ENCODE measurements around the gene POM121L2. TPM values are rescaled to one million over a fixed set of nuclear protein-coding genes. Genes with fewer than 3 reads are reported as not detected.

The POM121L2 gene
- not detected in 2 replicates for total RNA-seq (2014; rRNA removed; shearing (Covaris generic); ENCODE audit: low replicate concordance)

GRCh38 chr6:27312146-27312949, at the start of gene POM121L2:
POM121L2 (minus strand) TSS chr6:27312273; CDS start chr6:27312170, 103 bp downstream.
- peak; percentile 84 for DNase-seq (ENCODE audit: low read depth)
- in situ Hi-C loops (cut with HindIII; ENCODE audit: low pct_unique_long_range_greater_than_20kb, low sequenced_read_pairs), result no loop called here

- in situ Hi-C loops (cut with HindIII; ENCODE audit: low pct_unique_long_range_greater_than_20kb, low sequenced_read_pairs), result no loop called here
- no peak for DNase-seq (ENCODE audit: low read depth)
These were observed 47.2 kb upstream of the POM121L2 start for GRCh38 chr6:27359231-27359630.

DNA sequence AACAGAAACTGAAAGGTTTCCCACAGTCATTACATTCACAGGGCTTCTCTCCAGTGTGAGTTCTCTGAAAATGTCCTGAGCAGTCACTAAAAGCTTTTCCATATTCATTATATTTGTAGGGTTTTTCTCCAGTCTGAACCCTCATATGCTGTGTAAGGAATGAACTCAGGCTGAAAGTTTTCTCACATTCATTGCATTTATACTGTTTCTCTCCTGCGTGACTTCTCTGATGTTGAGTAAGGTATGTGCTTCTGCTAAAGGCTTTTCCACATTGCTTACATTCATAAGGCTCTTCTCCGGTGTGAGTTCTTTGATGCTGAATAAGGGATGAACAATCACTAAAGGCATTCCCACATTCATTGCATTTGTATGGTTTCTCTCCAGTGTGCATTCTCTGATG, 46.7 kb upstream of the POM121L2 start:
- no peak for DNase-seq (ENCODE audit: low read depth)
- in situ Hi-C loops (cut with HindIII; ENCODE audit: low pct_unique_long_range_greater_than_20kb, low sequenced_read_pairs), result no loop called here

- in situ Hi-C loops (cut with HindIII; ENCODE audit: low pct_unique_long_range_greater_than_20kb, low sequenced_read_pairs), result no loop called here
- DNase-seq (ENCODE audit: low read depth), result no peak
These were observed 40.8 kb upstream of the POM121L2 start for GRCh38 chr6:27352850-27353249.

DNA sequence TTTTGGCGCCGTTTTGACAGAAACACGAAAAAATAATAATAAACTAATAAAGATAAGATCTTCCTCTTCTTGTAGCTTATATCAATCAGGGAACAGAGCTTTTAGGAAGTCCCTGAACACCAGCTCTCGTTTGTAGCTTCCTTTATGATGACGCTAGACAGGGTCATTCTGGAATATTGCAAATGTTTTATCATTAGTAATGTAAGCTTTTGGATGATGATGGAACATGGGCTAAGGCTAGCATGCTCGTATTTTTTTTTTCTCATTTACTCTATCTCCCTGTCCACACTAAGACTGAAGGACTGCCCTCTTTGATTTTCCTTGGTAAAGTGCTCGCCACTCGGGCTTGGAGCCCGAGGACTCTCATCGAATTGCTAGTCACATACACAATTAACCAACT, 22.1 kb upstream of the POM121L2 start:
- in situ Hi-C loops (cut with HindIII; ENCODE audit: low pct_unique_long_range_greater_than_20kb, low sequenced_read_pairs), result no loop called here
- no peak for DNase-seq (ENCODE audit: low read depth)

- in situ Hi-C loops (cut with HindIII; ENCODE audit: low pct_unique_long_range_greater_than_20kb, low sequenced_read_pairs), result no loop called here
These were observed 21.6 kb upstream of the POM121L2 start for GRCh38 chr6:27333642-27334040.

DNA sequence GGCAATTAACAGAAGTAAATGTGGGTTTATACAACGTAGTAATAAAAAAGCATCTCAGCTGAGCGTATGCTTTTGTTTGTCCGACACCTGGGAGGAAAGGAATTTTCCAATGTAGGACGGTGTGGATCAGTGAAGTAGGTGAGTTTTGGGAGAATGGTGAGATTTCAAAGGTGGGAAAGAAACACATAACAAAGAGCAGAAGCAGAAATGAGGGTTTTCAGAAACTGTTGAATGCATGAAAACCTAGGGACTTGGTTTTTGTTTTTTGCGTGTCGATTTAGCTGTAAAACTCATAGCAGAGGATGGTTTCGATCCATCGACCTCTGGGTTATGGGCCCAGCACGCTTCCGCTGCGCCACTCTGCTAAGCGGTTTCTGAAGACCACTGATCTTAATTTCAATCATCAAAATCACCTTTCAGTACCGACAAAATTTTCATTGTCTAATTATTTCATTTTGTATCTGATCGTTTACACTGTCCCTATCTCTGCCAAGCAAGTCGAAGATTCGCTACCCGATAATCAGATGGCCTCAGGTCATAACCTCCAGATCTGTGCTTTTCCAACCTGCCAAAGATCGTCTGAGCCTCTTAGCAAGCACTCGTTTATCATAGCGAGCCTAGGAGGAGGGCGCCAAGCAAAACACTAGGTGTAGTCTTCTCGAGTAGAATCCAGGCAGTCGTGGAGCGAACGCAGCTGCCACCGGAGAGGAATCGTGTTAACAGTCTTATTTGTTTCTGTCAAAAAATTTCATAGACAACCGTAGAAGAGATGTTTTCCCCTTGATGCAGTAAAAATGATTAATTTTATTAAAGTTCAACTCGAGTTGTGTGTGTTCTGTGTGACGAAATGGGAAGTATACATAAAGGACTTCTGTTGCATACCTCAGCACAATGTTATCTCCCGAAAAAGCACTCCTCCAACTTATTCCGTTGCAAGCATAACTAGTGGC, 20.9 kb upstream of the POM121L2 start:
- in situ Hi-C loops (cut with HindIII; ENCODE audit: low pct_unique_long_range_greater_than_20kb, low sequenced_read_pairs), result no loop called here

More at GRCh38 chr6:27333642-27334040, 21.6 kb upstream of the POM121L2 start:
- DNase-seq (ENCODE audit: low read depth), result peak; percentile 12

GRCh38 chr6:27327023-27327738, 15.1 kb upstream of the POM121L2 start:
- no peak for DNase-seq (ENCODE audit: low read depth)

More for the DNA sequence above, 20.9 kb upstream of the POM121L2 start:
- DNase-seq (ENCODE audit: low read depth), result peak; percentile 78

DNA sequence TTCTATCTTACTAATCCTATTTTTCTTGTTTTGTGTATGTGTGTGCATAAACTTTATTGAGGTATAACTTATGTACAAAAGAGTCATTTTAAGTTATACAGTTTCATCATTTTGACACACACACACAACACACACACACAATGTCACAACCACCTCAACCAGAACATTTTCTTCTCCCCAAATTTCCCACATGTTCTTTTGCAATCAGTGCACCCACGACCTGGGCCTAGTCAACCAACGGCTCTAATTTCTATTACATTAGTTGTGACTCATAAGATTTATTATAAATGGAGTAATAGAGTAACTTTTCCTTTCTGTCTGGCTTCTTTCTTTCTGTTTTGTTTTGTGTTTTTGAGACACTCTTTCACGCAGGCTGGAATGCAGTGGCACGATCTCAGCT, 9.8 kb upstream of the POM121L2 start:
- in situ Hi-C loops (cut with HindIII; ENCODE audit: low pct_unique_long_range_greater_than_20kb, low sequenced_read_pairs), result no loop called here
- DNase-seq (ENCODE audit: low read depth), result no peak

More at GRCh38 chr6:27327023-27327738, 15.1 kb upstream of the POM121L2 start:
- in situ Hi-C loops (cut with HindIII; ENCODE audit: low pct_unique_long_range_greater_than_20kb, low sequenced_read_pairs), result no loop called here

- in situ Hi-C loops (cut with HindIII; ENCODE audit: low pct_unique_long_range_greater_than_20kb, low sequenced_read_pairs), result no loop called here
- DNase-seq (ENCODE audit: low read depth), result no peak
These were observed 9.3 kb upstream of the POM121L2 start for GRCh38 chr6:27321370-27321769.

- no peak for DNase-seq (ENCODE audit: low read depth)
- in situ Hi-C loops (cut with HindIII; ENCODE audit: low pct_unique_long_range_greater_than_20kb, low sequenced_read_pairs), result no loop called here
These were observed 6.9 kb upstream of the POM121L2 start for GRCh38 chr6:27318973-27319372.

GRCh38 chr6:27314046-27314445, 2.0 kb upstream of the POM121L2 start:
- no peak for DNase-seq (ENCODE audit: low read depth)
- in situ Hi-C loops (cut with HindIII; ENCODE audit: low pct_unique_long_range_greater_than_20kb, low sequenced_read_pairs), result no loop called here

GRCh38 chr6:27312950-27313271, 838 bp upstream of the POM121L2 start:
- in situ Hi-C loops (cut with HindIII; ENCODE audit: low pct_unique_long_range_greater_than_20kb, low sequenced_read_pairs), result no loop called here
- DNase-seq (ENCODE audit: low read depth), result no peak

DNA sequence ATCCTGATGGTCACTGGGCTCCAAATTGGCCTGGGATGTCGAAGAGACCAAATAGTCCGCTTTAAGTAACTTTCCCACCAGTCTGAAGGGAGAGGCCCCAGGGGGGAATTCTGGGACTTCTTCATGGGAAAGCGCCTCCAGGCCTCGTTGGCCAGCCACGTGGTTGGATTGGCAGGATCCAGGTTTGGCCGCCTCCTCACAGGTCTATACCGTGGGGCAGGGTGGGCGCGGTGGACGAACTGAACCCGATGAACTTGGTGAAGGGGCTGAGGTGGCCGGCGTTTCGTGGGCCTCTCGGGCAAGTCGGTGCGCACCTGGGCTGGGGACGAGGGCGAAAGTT, 297 bp downstream of the POM121L2 start:
- in situ Hi-C loops (cut with HindIII; ENCODE audit: low pct_unique_long_range_greater_than_20kb, low sequenced_read_pairs), result no loop called here
- no peak for DNase-seq (ENCODE audit: low read depth)

GRCh38 chr6:27303613-27304272, 8.3 kb downstream of the POM121L2 start:
- no peak for DNase-seq (ENCODE audit: low read depth)
- in situ Hi-C loops (cut with HindIII; ENCODE audit: low pct_unique_long_range_greater_than_20kb, low sequenced_read_pairs), result no loop called here

DNA sequence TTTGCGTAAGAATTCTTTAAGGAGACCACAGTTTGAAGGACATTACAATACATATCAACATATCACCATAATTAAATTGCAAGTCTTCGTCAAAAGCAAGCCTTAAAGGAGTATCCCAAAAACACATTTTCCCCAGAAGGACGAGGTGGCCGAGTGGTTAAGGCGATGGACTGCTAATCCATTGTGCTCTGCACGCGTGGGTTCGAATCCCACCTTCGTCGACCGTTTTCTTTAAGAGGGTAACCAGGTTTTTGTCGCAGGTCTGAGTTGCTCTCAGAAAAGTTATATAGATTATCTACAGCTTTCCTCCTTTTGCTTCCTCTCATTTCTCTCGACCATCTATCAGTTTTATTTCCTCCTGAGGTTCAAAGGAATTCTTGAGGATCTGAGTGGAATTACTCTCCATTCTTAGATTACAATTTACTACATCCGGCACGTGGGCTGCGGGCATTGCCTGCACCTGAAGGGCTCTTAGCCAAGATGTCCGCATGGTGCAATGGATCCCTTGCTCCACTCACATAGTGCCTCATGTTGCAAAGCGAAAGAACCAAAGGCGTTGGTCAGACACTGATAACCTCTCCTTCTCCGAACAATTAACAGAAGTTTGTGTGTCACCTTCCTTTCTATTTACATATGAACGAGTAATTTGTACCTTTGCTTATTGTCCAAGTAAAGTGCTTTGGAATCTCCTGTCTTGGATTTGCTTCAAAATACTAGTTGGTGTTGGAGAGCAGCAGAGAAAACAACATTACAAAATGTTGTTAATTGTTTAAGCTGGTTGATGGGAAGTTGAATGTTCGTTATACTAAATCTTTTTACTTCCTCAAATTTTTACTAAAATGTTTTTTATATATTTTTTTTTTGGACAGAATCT, 14.0 kb downstream of the POM121L2 start:
- in situ Hi-C loops (cut with HindIII; ENCODE audit: low pct_unique_long_range_greater_than_20kb, low sequenced_read_pairs), result no loop called here
- DNase-seq (ENCODE audit: low read depth), result peak; percentile 82

GRCh38 chr6:27297484-27297856, 14.6 kb downstream of the POM121L2 start:
- DNase-seq (ENCODE audit: low read depth), result no peak
- in situ Hi-C loops (cut with HindIII; ENCODE audit: low pct_unique_long_range_greater_than_20kb, low sequenced_read_pairs), result no loop called here

Measured in Caki2 (cell line).